SK-N-SH (cell line): ENCODE results near the gene RHBDL3. TPM values are rescaled to one million over a fixed set of nuclear protein-coding genes. Genes with fewer than 3 reads are reported as not detected.

ENCODE experiments used
- CTCF ChIA-PET: fragments of 300-600, 350-600 bp; formaldehyde crosslinking; extraction: SDS; loops from one replicate; lab custom pipeline; 2021; lab: Yijun Ruan, JAX
- POLR2A ChIA-PET: fragments of 350-600 bp; sonication (Branson Sonifier 250); formaldehyde crosslinking; extraction: SDS; loops from one replicate; lab custom pipeline; 2020; ENCODE audit warnings: antibody characterized with exemption, inconsistent platforms; lab: Yijun Ruan, JAX
- DNase-seq: peaks from one replicate; pipeline ENCODE4 v3.0.0; 2012
- H2AFZ ChIP-seq: fragments of 200-600 bp; sonication (generic); 2 replicates; pipeline ENCODE4 v1.8.1; 2016; ENCODE audit warnings: antibody characterized with exemption, mild to moderate bottlenecking, low read depth
- H3F3A ChIP-seq: fragments of 200-600 bp; sonication (generic); replicated peaks from 2 replicates; pipeline ENCODE3; 2016; ENCODE audit warnings: antibody characterized with exemption, mild to moderate bottlenecking; ENCODE audit not compliant: insufficient read depth
- H3K27ac ChIP-seq, 2 experiments: fragments of 200-500 bp in 1 of 2; fragments of 200-600 bp in 1 of 2; sonication (Bioruptor generic) in 1 of 2; sonication (generic), shearing (Covaris generic) in 1 of 2; 2 replicates each; pipeline versions ENCODE4 v1.5.1 to v1.6.1; 2014 to 2016; ENCODE audit warnings: low read depth in 2 of 2, inconsistent platforms in 1 of 2, low read length in 1 of 2, mild to moderate bottlenecking in 1 of 2, mixed read lengths in 1 of 2
- H3K27me3 ChIP-seq: fragments of 200-600 bp; sonication (generic), shearing (Covaris generic); 2 replicates; pipeline ENCODE4 v1.6.1; 2016; ENCODE audit warnings: mixed run types; ENCODE audit not compliant: insufficient read depth
- H3K36me3 ChIP-seq, 2 experiments: fragments of 200-500 bp in 1 of 2; fragments of 200-600 bp in 1 of 2; sonication (Bioruptor generic) in 1 of 2; sonication (generic) in 1 of 2; replicated peaks in 1 of 2; 2 replicates each; pipeline versions ENCODE3 to v1.5.1; 2014 to 2016; ENCODE audit warnings: low read length in 1 of 2, mild to moderate bottlenecking in 1 of 2; ENCODE audit not compliant: insufficient read depth in 2 of 2, control insufficient read depth in 1 of 2
- H3K4me1 ChIP-seq, 2 experiments: fragments of 200-500 bp in 1 of 2; fragments of 200-600 bp in 1 of 2; sonication (Bioruptor generic) in 1 of 2; sonication (generic), shearing (Covaris generic) in 1 of 2; 2 replicates each; pipeline versions ENCODE4 v1.5.1 to v1.6.1; 2014 to 2016; ENCODE audit warnings: low read depth in 1 of 2, low read length in 1 of 2, mixed run types in 1 of 2; ENCODE audit not compliant: insufficient read depth in 2 of 2, control insufficient read depth in 1 of 2
- H3K4me2 ChIP-seq: fragments of 200-600 bp; sonication (generic), shearing (Covaris generic); 2 replicates; pipeline ENCODE4 v1.6.1; 2017; ENCODE audit warnings: mixed run types
- H3K4me3 ChIP-seq, 2 experiments: fragments of 200-500 bp in 1 of 2; fragments of 200-600 bp in 1 of 2; sonication (Bioruptor generic) in 1 of 2; sonication (generic), shearing (Covaris generic) in 1 of 2; 2 replicates each; pipeline versions ENCODE4 v1.5.1 to v1.8.1; 2014 to 2016; ENCODE audit warnings: low read depth in 2 of 2, inconsistent platforms in 1 of 2, low read length in 1 of 2, mild to moderate bottlenecking in 1 of 2, mixed read lengths in 1 of 2, moderate library complexity in 1 of 2
- H3K79me2 ChIP-seq: fragments of 200-600 bp; sonication (generic); 2 replicates; pipeline ENCODE4 v1.8.1; 2017; ENCODE audit warnings: mild to moderate bottlenecking; ENCODE audit not compliant: insufficient read depth
- H3K9ac ChIP-seq: fragments of 200-600 bp; sonication (generic); 2 replicates; pipeline ENCODE4 v1.6.1; 2017; ENCODE audit warnings: mixed run types
- H3K9me2 ChIP-seq: fragments of 200-600 bp; sonication (generic); 2 replicates; pipeline ENCODE4 v1.6.1; 2017; ENCODE audit warnings: mixed run types
- H3K9me3 ChIP-seq: fragments of 200-600 bp; sonication (generic); 2 replicates; pipeline ENCODE4 v1.6.1; 2017; ENCODE audit warnings: mixed run types, mild to moderate bottlenecking, moderate library complexity
- H4K20me1 ChIP-seq: fragments of 200-600 bp; sonication (generic); 2 replicates; pipeline ENCODE4 v1.6.1; 2017; ENCODE audit warnings: mild to moderate bottlenecking, mixed run types; ENCODE audit not compliant: insufficient read depth
- EP300 ChIP-seq, 2 experiments: IDR thresholded peaks; 2 replicates each; pipeline versions ENCODE4 v1.4.0 to v1.6.1; 2012; ENCODE audit warnings: borderline replicate concordance in 1 of 2, low read depth in 1 of 2, low read length in 1 of 2
- EZH2phosphoT487 ChIP-seq: fragments of 200-600 bp; sonication (generic); IDR thresholded peaks from 2 replicates; pipeline ENCODE4 v1.6.1; 2017; ENCODE audit warnings: low read depth, mixed run types, mild to moderate bottlenecking, antibody characterized with exemption, moderate library complexity, borderline replicate concordance
- FOXM1 ChIP-seq: IDR thresholded peaks from 2 replicates; pipeline ENCODE4 v1.4.0; 2012; ENCODE audit warnings: low read depth, mild to moderate bottlenecking
- IRF3 ChIP-seq: fragments of 150-350 bp; IDR thresholded peaks from 2 replicates; pipeline ENCODE4 v1.6.1; 2016; ENCODE audit warnings: mild to moderate bottlenecking, low read depth, low read length
- MEF2A ChIP-seq: IDR thresholded peaks from 2 replicates; pipeline ENCODE4 v1.4.0; 2012; ENCODE audit warnings: low read depth, borderline replicate concordance
- RAD21 ChIP-seq: IDR thresholded peaks from 2 replicates; pipeline ENCODE4 v1.6.1; 2012; ENCODE audit warnings: mild to moderate bottlenecking, low read length
- REST ChIP-seq: IDR thresholded peaks from 2 replicates; pipeline ENCODE4 v1.6.1; 2012; ENCODE audit warnings: mild to moderate bottlenecking, low read depth, low read length, moderate library complexity
- RXRA ChIP-seq: IDR thresholded peaks from 2 replicates; pipeline ENCODE4 v1.4.0; 2012; ENCODE audit warnings: low read depth, mild to moderate bottlenecking, borderline replicate concordance
- TCF12 ChIP-seq: IDR thresholded peaks from 2 replicates; pipeline ENCODE4 v1.4.0; 2012
- TEAD4 ChIP-seq: IDR thresholded peaks from 2 replicates; pipeline ENCODE4 v1.4.0; 2012; ENCODE audit warnings: mild to moderate bottlenecking, borderline replicate concordance; ENCODE audit not compliant: insufficient read depth
- WGBS: methylation state at CpG from one replicate; pipeline ENCODE4 v1.1.6; 2017; ENCODE audit warnings: low lambda C conversion rate; 5-methylcytosine and 5-hydroxymethylcytosine counted together
- polyA plus RNA-seq, 3 experiments: library from polyadenylated mRNA; depleted of rRNA; stranded (reverse); fragments of >200 nt; gene quantifications; 2 replicates each; pipeline ENCODE4 v1.2.3, GENCODE V29; 2012
- TF ChIP-seq, protein P1 (sequence below): fragments of 200-600 bp; sonication (generic); IDR thresholded peaks from 2 replicates; pipeline ENCODE4 v1.6.1; 2017; ENCODE audit warnings: antibody characterized with exemption, mild to moderate bottlenecking, moderate library complexity
- TF ChIP-seq, protein P2 (sequence below): IDR thresholded peaks from 2 replicates; pipeline ENCODE4 v1.4.0; 2012; ENCODE audit warnings: low read depth, borderline replicate concordance
- TF ChIP-seq, protein P3 (sequence below): IDR thresholded peaks from 2 replicates; pipeline ENCODE4 v1.4.0; 2012; ENCODE audit warnings: low read depth
- TF ChIP-seq, protein P4 (sequence below): fragments of 150-350 bp; IDR thresholded peaks from 2 replicates; pipeline ENCODE4 v1.6.1; 2017; ENCODE audit warnings: antibody characterized with exemption, low read length, low read depth, borderline replicate concordance

Gene RHBDL3
- polyA plus RNA-seq, 1 of the 3 experiments (the other 2 are of a cell fraction), result 0.72 TPM

- Histone ChIP-seq H3K9ac (no peak overlapping the region), H3K27ac (no peak overlapping the region), H4K20me1 (no peaks in the 10 kb centered on the region), H3K4me3 (no peak overlapping the region), H3K4me2 (no peak overlapping the region), H3K27me3 (peaks cover 7% of the 10 kb centered on the region; the same call in 1 of the 2 replicates), H3K9me2 (no peaks in the 10 kb centered on the region), H3K9me3 (no peaks in the 10 kb centered on the region), H3K36me3 (no peaks in the 10 kb centered on the region), H3K79me2 (no peaks in the 10 kb centered on the region), H2AFZ (no peak overlapping the region), H3K4me1 (peaks cover 0 to 10% of the 10 kb centered on the region in 2 experiments; a peak in 1 of 4 replicates), H3F3A (peaks cover 11% of the 10 kb centered on the region)
- DNase-seq, result no peak
- no peak for TF ChIP-seq RXRA
- peak; percentile 35; the same call in 1 of the 2 replicates for TF ChIP-seq REST
- TF ChIP-seq, protein P1, sequence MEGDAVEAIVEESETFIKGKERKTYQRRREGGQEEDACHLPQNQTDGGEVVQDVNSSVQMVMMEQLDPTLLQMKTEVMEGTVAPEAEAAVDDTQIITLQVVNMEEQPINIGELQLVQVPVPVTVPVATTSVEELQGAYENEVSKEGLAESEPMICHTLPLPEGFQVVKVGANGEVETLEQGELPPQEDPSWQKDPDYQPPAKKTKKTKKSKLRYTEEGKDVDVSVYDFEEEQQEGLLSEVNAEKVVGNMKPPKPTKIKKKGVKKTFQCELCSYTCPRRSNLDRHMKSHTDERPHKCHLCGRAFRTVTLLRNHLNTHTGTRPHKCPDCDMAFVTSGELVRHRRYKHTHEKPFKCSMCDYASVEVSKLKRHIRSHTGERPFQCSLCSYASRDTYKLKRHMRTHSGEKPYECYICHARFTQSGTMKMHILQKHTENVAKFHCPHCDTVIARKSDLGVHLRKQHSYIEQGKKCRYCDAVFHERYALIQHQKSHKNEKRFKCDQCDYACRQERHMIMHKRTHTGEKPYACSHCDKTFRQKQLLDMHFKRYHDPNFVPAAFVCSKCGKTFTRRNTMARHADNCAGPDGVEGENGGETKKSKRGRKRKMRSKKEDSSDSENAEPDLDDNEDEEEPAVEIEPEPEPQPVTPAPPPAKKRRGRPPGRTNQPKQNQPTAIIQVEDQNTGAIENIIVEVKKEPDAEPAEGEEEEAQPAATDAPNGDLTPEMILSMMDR, result peak; percentile 20; the same call in 1 of the 2 replicates
- no peak for TF ChIP-seq RAD21
- 79% methylated on average over 6 of the region's 6 CpGs for WGBS
- CTCF ChIA-PET, result interaction anchor here (1.4 to 4.6 kb wide), 3 partner anchors 11 to 55 kb away, joined by 4 to 25 read pairs (median 5); no protein-coding TSS in a partner anchor
- POLR2A ChIA-PET, result no interaction called here
Measured at GRCh38 chr17:32264140-32264799, 1.4 kb upstream of the RHBDL3 start.

DNA sequence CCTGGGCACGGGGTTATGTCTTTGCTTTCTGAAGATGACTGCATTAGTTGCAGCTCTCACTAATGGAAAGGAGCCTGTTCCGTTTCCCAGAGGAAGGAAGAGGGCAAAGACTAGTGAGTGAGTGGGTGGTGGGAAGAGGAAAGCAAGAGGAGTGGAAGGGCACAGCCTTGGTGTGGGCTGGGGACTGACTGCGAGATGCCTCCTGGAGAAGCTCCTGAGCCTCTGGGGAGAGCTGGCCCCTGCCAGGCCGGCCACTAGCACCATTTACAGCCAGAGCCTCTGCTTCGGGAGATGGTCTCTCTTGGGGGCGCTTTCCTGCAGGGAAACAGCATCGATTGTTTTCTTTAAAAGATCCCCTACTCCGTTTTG, 825 bp upstream of the RHBDL3 start:
- H3K4me1 ChIP-seq, result peaks cover 0 to 10% of the 10 kb centered on the region in 2 experiments; a peak in 1 of 4 replicates
- H3K4me2 ChIP-seq, result no peak overlapping the region
- peaks cover 11% of the 10 kb centered on the region for H3F3A ChIP-seq
- no peak overlapping the region for H3K4me3 ChIP-seq
- POLR2A ChIA-PET, result no interaction called here
- no peaks in the 10 kb centered on the region for H3K79me2 ChIP-seq
- peaks cover 7% of the 10 kb centered on the region; the same call in 1 of the 2 replicates for H3K27me3 ChIP-seq
- no peak overlapping the region; the same call in 1 of the 2 replicates for H2AFZ ChIP-seq
- H3K27ac ChIP-seq, result no peak overlapping the region
- DNase-seq, result no peak
- H4K20me1 ChIP-seq, result no peaks in the 10 kb centered on the region
- no peaks in the 10 kb centered on the region for H3K36me3 ChIP-seq
- no peaks in the 10 kb centered on the region for H3K9me2 ChIP-seq
- no peaks in the 10 kb centered on the region for H3K9me3 ChIP-seq
- CTCF ChIA-PET, result interaction anchor here (1.2 to 4.6 kb wide), 4 partner anchors 11 to 54 kb away, joined by 3 to 25 read pairs (median 4); no protein-coding TSS in a partner anchor
- H3K9ac ChIP-seq, result no peak overlapping the region
- WGBS, result 85% methylated on average over 8 of the region's 8 CpGs
- TF ChIP-seq TCF12 (no peak), TEAD4 (no peak), IRF3 (no peak), MEF2A (no peak), EP300 (IDR thresholded peaks at IDR 0.05; ENCODE audit: borderline replicate concordance in 1 of 2, low read depth in 1 of 2, low read length in 1 of 2) (no peak), FOXM1 (no peak), EZH2phosphoT487 (no peak)
- TF ChIP-seq, protein P2, sequence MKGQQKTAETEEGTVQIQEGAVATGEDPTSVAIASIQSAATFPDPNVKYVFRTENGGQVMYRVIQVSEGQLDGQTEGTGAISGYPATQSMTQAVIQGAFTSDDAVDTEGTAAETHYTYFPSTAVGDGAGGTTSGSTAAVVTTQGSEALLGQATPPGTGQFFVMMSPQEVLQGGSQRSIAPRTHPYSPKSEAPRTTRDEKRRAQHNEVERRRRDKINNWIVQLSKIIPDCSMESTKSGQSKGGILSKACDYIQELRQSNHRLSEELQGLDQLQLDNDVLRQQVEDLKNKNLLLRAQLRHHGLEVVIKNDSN, result no peak
- TF ChIP-seq, protein P3, sequence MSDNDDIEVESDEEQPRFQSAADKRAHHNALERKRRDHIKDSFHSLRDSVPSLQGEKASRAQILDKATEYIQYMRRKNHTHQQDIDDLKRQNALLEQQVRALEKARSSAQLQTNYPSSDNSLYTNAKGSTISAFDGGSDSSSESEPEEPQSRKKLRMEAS, result no peak
- TF ChIP-seq, protein P4, sequence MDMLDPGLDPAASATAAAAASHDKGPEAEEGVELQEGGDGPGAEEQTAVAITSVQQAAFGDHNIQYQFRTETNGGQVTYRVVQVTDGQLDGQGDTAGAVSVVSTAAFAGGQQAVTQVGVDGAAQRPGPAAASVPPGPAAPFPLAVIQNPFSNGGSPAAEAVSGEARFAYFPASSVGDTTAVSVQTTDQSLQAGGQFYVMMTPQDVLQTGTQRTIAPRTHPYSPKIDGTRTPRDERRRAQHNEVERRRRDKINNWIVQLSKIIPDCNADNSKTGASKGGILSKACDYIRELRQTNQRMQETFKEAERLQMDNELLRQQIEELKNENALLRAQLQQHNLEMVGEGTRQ, result no peak
